A673 (cell line): ENCODE data around the gene CREB3L4. TPM values are rescaled to one million over a fixed set of nuclear protein-coding genes. Genes with fewer than 3 reads are reported as not detected.

ENCODE experiments used
- BruUV-seq: library from RNA; stranded (reverse); fragments of 400-500 nt; replicated peaks from 2 replicates; lab custom pipeline; 2021; lab: Mats Ljungman, UMichigan
- CTCF ChIA-PET: fragments of 300-600 bp; sonication (Branson Sonifier 250); formaldehyde crosslinking; loops from one replicate; lab custom pipeline; 2022; ENCODE audit warnings: antibody characterized with exemption; lab: Charles Lee
- POLR2A ChIA-PET: fragments of 300-600 bp; sonication (Branson Sonifier 250); formaldehyde crosslinking; loops from one replicate; lab custom pipeline; 2022; ENCODE audit warnings: antibody characterized with exemption; ENCODE audit not compliant: low non-redundant PET; lab: Charles Lee
- DNase-seq: peaks from one replicate; pipeline ENCODE4 v3.0.0-alpha.2; 2015; ENCODE audit warnings: low spot score
- H3K27ac ChIP-seq: fragments of 200-600 bp; sonication (generic); 2 replicates; pipeline ENCODE4 v1.5.1; 2016; ENCODE audit warnings: mixed run types, low read depth, mild to moderate bottlenecking, mixed read lengths, antibody characterized with exemption, low read length; ENCODE audit not compliant: poor library complexity, severe bottlenecking
- H3K27me3 ChIP-seq: fragments of 200-600 bp; sonication (generic); replicated peaks from 2 replicates; pipeline ENCODE4 v1.6.1; 2017; ENCODE audit warnings: mixed run types, low read depth, mild to moderate bottlenecking, mixed read lengths, antibody characterized with exemption, low read length; ENCODE audit not compliant: insufficient read depth, poor library complexity
- H3K36me3 ChIP-seq: fragments of 200-600 bp; sonication (generic); 2 replicates; pipeline ENCODE4 v1.6.1; 2016; ENCODE audit warnings: mixed run types, mild to moderate bottlenecking, mixed read lengths, antibody characterized with exemption, low read length; ENCODE audit not compliant: insufficient read depth, poor library complexity, severe bottlenecking
- H3K4me1 ChIP-seq: fragments of 200-600 bp; sonication (generic); 2 replicates; pipeline ENCODE4 v1.6.1; 2017; ENCODE audit warnings: mixed run types, mild to moderate bottlenecking, mixed read lengths, antibody characterized with exemption, low read length; ENCODE audit not compliant: insufficient read depth, poor library complexity, severe bottlenecking
- H3K4me3 ChIP-seq: fragments of 200-600 bp; sonication (generic); 2 replicates; pipeline ENCODE4 v1.5.1; 2016; ENCODE audit warnings: low read depth, mixed run types, mild to moderate bottlenecking, mixed read lengths, low read length; ENCODE audit not compliant: poor library complexity, severe bottlenecking
- H3K9me3 ChIP-seq: fragments of 200-600 bp; sonication (generic); 2 replicates; pipeline ENCODE4 v1.6.1; 2016; ENCODE audit warnings: mixed run types, low read depth, mild to moderate bottlenecking, mixed read lengths, antibody characterized with exemption, low read length; ENCODE audit not compliant: poor library complexity, severe bottlenecking
- EZH2 ChIP-seq: fragments of 200-600 bp; sonication (generic); IDR thresholded peaks from 2 replicates; pipeline ENCODE4 v1.6.1; 2017; ENCODE audit warnings: borderline replicate concordance, low read depth, mild to moderate bottlenecking, mixed read lengths, antibody characterized with exemption, low read length; ENCODE audit not compliant: poor library complexity, severe bottlenecking
- intact Hi-C: fragments of 100-400 bp; cut with micrococcal nuclease; formaldehyde crosslinking; loops from one replicate; pipeline ENCODE4 v1.10.0; 2022; ENCODE audit not compliant: unreplicated experiment
- total RNA-seq: library from RNA; stranded (reverse); gene quantifications from 2 replicates; pipeline ENCODE4 v1.2.3, GENCODE V29; 2021
- TF ChIP-seq, protein P1 (sequence below): fragments of 300-800, 200-600 bp; sonication (generic); conservative IDR thresholded peaks from 2 replicates; pipeline ENCODE4 v1.5.1; 2017; ENCODE audit warnings: low read depth, mild to moderate bottlenecking, antibody characterized with exemption, low read length, moderate library complexity, mixed read lengths

CREB3L4 gene
- total RNA-seq, 1 experiment from 2014 or later = 8.7 TPM

DNA sequence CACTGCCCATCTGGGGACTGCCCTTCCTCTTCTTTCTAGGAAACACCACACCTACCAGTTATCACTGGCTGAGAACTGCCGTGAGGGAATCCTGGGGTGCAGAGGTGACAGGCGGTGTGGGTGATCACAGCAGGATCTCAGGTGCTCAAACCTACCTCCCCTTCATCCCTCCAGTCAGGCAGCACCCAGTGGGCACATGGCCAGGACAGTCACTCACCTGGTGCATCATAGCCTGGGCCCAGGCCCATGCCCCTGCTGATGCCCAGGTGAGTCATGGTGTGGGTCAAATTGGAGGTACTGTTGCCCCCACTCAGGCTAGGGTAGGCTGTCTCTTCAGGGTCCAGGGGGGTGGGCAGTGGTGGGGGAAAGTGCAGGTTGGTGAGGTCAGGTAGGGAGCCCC is 15.9 kb upstream of the CREB3L4 start:
- no peaks in the 10 kb centered on the region for H3K9me3 ChIP-seq
- CTCF ChIA-PET = no interaction called here
- H3K27ac ChIP-seq = no peak overlapping the region
- H3K4me1 ChIP-seq = peaks cover 3% of the 10 kb centered on the region
- intact Hi-C loops = no loop called here
- TF ChIP-seq, protein P1, sequence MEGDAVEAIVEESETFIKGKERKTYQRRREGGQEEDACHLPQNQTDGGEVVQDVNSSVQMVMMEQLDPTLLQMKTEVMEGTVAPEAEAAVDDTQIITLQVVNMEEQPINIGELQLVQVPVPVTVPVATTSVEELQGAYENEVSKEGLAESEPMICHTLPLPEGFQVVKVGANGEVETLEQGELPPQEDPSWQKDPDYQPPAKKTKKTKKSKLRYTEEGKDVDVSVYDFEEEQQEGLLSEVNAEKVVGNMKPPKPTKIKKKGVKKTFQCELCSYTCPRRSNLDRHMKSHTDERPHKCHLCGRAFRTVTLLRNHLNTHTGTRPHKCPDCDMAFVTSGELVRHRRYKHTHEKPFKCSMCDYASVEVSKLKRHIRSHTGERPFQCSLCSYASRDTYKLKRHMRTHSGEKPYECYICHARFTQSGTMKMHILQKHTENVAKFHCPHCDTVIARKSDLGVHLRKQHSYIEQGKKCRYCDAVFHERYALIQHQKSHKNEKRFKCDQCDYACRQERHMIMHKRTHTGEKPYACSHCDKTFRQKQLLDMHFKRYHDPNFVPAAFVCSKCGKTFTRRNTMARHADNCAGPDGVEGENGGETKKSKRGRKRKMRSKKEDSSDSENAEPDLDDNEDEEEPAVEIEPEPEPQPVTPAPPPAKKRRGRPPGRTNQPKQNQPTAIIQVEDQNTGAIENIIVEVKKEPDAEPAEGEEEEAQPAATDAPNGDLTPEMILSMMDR = no peak
- TF ChIP-seq EZH2 = no peak
- peaks cover 38% of the 10 kb centered on the region for H3K36me3 ChIP-seq
- no peak for DNase-seq
- no TSS peak for BruUV-seq
- no peaks in the 10 kb centered on the region for H3K27me3 ChIP-seq
- H3K4me3 ChIP-seq = no peak overlapping the region
- POLR2A ChIA-PET = no interaction called here

DNA sequence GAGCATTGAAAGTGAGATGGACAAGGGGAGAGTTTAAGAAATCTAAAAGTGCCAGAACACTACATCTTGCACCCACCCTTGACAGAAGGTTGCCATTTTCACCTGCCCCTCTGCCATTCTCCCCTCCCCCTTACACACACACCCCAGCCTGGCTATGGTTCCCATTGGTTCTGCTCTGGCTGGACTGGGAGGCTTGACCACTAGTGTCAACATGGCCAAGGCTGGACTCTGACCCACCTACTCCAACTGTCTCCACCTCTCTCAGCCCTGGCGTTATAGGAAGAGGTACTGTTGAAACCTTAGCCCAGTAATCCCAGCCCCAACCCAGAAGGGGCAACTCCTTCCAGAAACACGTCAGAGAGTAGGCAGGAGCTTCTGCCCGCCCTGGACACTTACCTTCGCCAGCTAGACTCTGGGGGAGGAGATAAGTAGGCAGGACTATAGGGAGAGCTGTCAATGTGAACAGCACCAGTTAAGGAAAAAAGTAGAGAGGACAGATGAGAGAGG is 13.8 kb upstream of the CREB3L4 start:
- intact Hi-C loops = no loop called here
- no peaks in the 10 kb centered on the region for H3K27me3 ChIP-seq
- BruUV-seq = no TSS peak
- peaks cover 3% of the 10 kb centered on the region for H3K4me1 ChIP-seq
- no peak overlapping the region for H3K27ac ChIP-seq
- POLR2A ChIA-PET = no interaction called here
- CTCF ChIA-PET = no interaction called here
- no peak overlapping the region for H3K4me3 ChIP-seq
- TF ChIP-seq, protein P1 = no peak
- TF ChIP-seq EZH2 = no peak
- peaks cover 26% of the 10 kb centered on the region for H3K36me3 ChIP-seq
- DNase-seq = no peak
- H3K9me3 ChIP-seq = no peaks in the 10 kb centered on the region

DNA sequence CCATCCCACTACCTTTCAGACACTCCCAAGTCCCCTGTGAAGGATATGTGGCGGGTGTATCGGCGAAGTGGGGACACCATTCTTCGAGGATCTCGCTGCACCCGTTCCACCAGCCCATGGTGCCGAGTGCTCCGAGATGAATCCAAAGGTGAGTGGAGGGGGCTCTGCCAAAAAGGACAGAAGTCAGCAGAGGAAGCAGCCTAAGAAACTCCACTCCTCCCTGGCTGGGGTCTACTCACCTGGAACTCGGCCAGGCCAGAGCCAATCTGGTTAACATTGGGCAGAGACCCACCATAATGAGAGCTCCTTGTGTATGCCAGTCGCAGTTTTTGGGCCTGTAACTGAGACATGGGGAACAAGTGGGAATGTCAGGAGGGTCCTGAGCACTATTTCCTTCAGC is 12.9 kb upstream of the CREB3L4 start:
- no peak overlapping the region for H3K4me3 ChIP-seq
- POLR2A ChIA-PET = no interaction called here
- H3K36me3 ChIP-seq = peaks cover 26% of the 10 kb centered on the region
- H3K27me3 ChIP-seq = no peaks in the 10 kb centered on the region
- TF ChIP-seq EZH2 = no peak
- TF ChIP-seq, protein P1 = no peak
- CTCF ChIA-PET = no interaction called here
- H3K9me3 ChIP-seq = no peaks in the 10 kb centered on the region
- intact Hi-C loops = no loop called here
- peaks cover 3% of the 10 kb centered on the region for H3K4me1 ChIP-seq
- DNase-seq = no peak
- no TSS peak for BruUV-seq
- H3K27ac ChIP-seq = no peak overlapping the region
